Lower leg skin (tissue), 4 donors: ENCODE results near the gene GRIP2. TPM values are rescaled to one million over a fixed set of nuclear protein-coding genes. Genes with fewer than 3 reads are reported as not detected.
A peak's percentile ranks its signal among the peaks of the same experiment; 100 is the strongest.

Source experiments
- DNase-seq, 2 donors: peaks; one replicate each; pipeline ENCODE4 v3.0.0-alpha.2; 2019; ENCODE audit warnings: low spot score in 2 of 2
- H3K4me3 ChIP-seq: fragments of 200-600 bp; sonication (generic); 2 replicates; pipeline ENCODE4 v1.5.1; 2017; ENCODE audit warnings: mild to moderate bottlenecking, low read depth; ENCODE audit not compliant: poor library complexity, severe bottlenecking
- POLR2A ChIP-seq, 2 donors: fragments of 450-650 bp; IDR thresholded peaks; one replicate each; pipeline ENCODE4 v1.6.1; 2016 to 2017; ENCODE audit warnings: antibody characterized with exemption in 2 of 2, mild to moderate bottlenecking in 1 of 2, moderate library complexity in 1 of 2
- WGBS, 2 donors: methylation state at CpG; one replicate each; pipeline ENCODE4 v1.1.5; 2018; 5-methylcytosine and 5-hydroxymethylcytosine counted together
- intact Hi-C: fragments of 100-400 bp; cut with DNase I; formaldehyde crosslinking; loops from one replicate; pipeline ENCODE4 v1.15.0; 2023; ENCODE audit warnings: low total_unique reads
- total RNA-seq, 4 donors: library from RNA; depleted of rRNA; stranded (reverse); fragments of >200 nt; gene quantifications; one replicate each; pipeline ENCODE4 v1.1.0, GENCODE V29; 2016
- TF ChIP-seq, protein P1 (sequence below), 3 donors: fragments of 450-650 bp; IDR thresholded peaks; one replicate each; pipeline ENCODE4 v1.5.1; 2016; ENCODE audit warnings: antibody characterized with exemption in 3 of 3, mild to moderate bottlenecking in 3 of 3, moderate library complexity in 2 of 3

The GRIP2 gene
- total RNA-seq, 4 donors from 2014 or later = 0.89 to 5.2 (median 2.3) TPM

DNA sequence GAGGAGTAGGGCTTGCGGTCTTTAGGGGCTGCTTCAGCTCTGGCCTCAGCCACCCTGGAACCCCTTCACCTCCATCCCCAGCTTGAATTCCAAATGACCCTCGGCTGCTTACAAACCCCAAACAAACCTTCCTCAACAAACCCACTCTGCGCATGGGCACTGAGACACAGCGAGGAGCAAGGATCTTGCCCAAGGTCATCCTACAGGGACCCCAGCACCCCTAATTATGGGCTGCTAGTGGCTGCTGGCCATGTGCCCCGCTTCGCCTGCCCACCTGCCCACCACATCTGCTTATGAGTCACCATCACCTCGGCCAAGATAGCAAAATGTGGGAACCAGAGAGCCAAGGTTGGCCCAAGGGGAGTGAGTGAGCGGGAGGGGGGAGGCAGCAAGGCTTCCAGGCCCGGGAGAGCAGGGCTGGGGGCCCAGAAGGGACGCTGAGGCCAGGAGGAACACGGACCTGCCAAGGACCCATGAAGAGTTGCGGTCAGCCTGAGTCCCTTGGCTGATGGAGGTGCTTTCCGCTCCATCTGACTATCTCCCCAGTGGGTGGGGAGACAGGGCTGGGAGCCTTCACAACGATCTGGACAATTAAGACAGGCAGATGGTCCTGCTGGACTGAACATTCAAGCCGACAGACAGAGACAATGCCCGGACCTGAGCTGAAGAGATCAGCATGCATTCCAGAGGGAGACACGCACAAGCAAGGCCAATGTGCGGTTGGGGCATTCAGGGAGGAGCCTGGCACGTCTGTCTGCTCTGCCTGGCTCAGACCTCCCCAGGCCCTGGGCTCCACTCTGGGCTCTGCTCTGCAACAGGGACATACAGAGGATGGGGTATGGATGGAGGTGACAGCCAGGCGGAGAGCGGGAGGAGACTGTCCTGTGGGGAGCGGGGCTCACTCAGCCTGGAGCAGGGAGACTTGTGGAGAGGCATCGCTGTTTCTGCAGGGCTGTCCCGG is 10.8 kb upstream of the GRIP2 start:
- TF ChIP-seq, protein P1, sequence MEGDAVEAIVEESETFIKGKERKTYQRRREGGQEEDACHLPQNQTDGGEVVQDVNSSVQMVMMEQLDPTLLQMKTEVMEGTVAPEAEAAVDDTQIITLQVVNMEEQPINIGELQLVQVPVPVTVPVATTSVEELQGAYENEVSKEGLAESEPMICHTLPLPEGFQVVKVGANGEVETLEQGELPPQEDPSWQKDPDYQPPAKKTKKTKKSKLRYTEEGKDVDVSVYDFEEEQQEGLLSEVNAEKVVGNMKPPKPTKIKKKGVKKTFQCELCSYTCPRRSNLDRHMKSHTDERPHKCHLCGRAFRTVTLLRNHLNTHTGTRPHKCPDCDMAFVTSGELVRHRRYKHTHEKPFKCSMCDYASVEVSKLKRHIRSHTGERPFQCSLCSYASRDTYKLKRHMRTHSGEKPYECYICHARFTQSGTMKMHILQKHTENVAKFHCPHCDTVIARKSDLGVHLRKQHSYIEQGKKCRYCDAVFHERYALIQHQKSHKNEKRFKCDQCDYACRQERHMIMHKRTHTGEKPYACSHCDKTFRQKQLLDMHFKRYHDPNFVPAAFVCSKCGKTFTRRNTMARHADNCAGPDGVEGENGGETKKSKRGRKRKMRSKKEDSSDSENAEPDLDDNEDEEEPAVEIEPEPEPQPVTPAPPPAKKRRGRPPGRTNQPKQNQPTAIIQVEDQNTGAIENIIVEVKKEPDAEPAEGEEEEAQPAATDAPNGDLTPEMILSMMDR (IDR thresholded peaks at IDR 0.05) = no peak
- no peak for TF ChIP-seq POLR2A (IDR thresholded peaks at IDR 0.05)
- intact Hi-C loops = no loop called here
- DNase-seq = no peak
- whole genome bisulfite sequencing, 2 donors = 56 to 61% methylated on average over 22 to 23 of the region's 24 CpGs
- H3K4me3 ChIP-seq = no peak overlapping the region

- H3K4me3 ChIP-seq = no peak overlapping the region
- no peak for DNase-seq
- intact Hi-C loops = no loop called here
- WGBS, 2 donors = 90 to 96% methylated on average over 6 of the region's 6 CpGs
- TF ChIP-seq POLR2A (IDR thresholded peaks at IDR 0.05) = no peak
- TF ChIP-seq, protein P1 (IDR thresholded peaks at IDR 0.05) = no peak
Observed at GRCh38 chr3:14550181-14550580, 10.0 kb upstream of the GRIP2 start.

GRCh38 chr3:14549256-14549919 is 9.2 kb upstream of the GRIP2 start:
- no peak for DNase-seq
- WGBS, 2 donors = 60 to 68% methylated on average over 8 of the region's 8 CpGs
- TF ChIP-seq POLR2A (IDR thresholded peaks at IDR 0.05) = no peak
- TF ChIP-seq, protein P1 (IDR thresholded peaks at IDR 0.05) = no peak
- no peak overlapping the region for H3K4me3 ChIP-seq
- intact Hi-C loops = loop anchor here (2.0 kb wide), 1 partner anchor 41 kb away; no protein-coding TSS in a partner anchor

GRCh38 chr3:14548321-14548729 is 8.2 kb upstream of the GRIP2 start:
- intact Hi-C loops = loop anchor here (2.0 kb wide), 1 partner anchor 40 kb away; no protein-coding TSS in a partner anchor
- 9 to 11% methylated on average over 11 to 12 of the region's 12 CpGs for WGBS, 2 donors
- peak; percentile 37 to 89 for DNase-seq

DNA sequence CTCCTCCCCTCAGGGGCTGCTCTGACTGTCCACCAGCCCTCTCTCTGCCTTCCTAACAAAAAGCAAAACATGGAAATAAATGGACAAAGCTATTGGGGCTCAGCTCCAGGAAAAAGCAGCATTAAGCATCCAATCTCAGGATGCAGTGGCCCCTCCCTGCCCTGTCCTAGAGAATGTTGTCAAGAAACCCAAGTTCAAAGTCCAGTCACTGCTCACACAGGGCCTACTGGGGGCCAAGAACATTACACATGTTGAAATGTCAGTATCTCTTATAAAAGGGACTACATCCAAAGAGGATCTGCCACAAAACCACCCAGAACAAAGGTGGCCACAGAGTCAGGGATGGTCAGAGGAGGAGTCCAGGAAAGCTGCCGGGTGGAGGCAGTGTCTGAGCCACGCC is 7.6 kb upstream of the GRIP2 start:
- H3K4me3 ChIP-seq = no peak overlapping the region
- intact Hi-C loops = loop anchor here (2.0 kb wide), 1 partner anchor 39 kb away; no protein-coding TSS in a partner anchor
- DNase-seq = no peak
- WGBS, 2 donors = 85 to 89% methylated on average over 2 of the region's 2 CpGs
- no peak for TF ChIP-seq POLR2A (IDR thresholded peaks at IDR 0.05)
- TF ChIP-seq, protein P1 (IDR thresholded peaks at IDR 0.05) = no peak

More at GRCh38 chr3:14548321-14548729, 8.2 kb upstream of the GRIP2 start:
- H3K4me3 ChIP-seq = no peak overlapping the region
- TF ChIP-seq POLR2A (IDR thresholded peaks at IDR 0.05) = no peak
- TF ChIP-seq, protein P1 (IDR thresholded peaks at IDR 0.05) = no peak
